GM19467 (cell line): ENCODE results near the gene GMFB.

Experiments used
- ATAC-seq: cut with Tn5 transposase; IDR thresholded peaks from one replicate; pipeline ENCODE4 v1.9.1; 2021; ENCODE audit warnings: mild to moderate bottlenecking, moderate library complexity; ENCODE audit not compliant: unreplicated experiment

GMFB gene

GRCh38 chr14:54488646-54489317 lies at the start of gene GMFB:
GMFB (minus strand) TSS chr14:54488980; CDS start chr14:54488927, 53 bp downstream.
- peak; percentile 93 for ATAC-seq

GRCh38 chr14:54538055-54538454 lies 49.3 kb upstream of the GMFB start:
- ATAC-seq, result no peak

- ATAC-seq, result no peak
Measured at GRCh38 chr14:54537651-54538050, 48.9 kb upstream of the GMFB start.

- no peak for ATAC-seq
Measured at GRCh38 chr14:54535646-54536045, 46.9 kb upstream of the GMFB start.

- no peak for ATAC-seq
Measured at GRCh38 chr14:54535126-54535525, 46.3 kb upstream of the GMFB start.

GRCh38 chr14:54533100-54533499 lies 44.3 kb upstream of the GMFB start:
- no peak for ATAC-seq

GRCh38 chr14:54532111-54533012 lies 43.6 kb upstream of the GMFB start:
- ATAC-seq, result peak; percentile 86

GRCh38 chr14:54529811-54530210 lies 41.0 kb upstream of the GMFB start:
- no peak for ATAC-seq

- ATAC-seq, result no peak
Measured at GRCh38 chr14:54528973-54529372, 40.2 kb upstream of the GMFB start.

- no peak for ATAC-seq
Measured at GRCh38 chr14:54524410-54524809, 35.6 kb upstream of the GMFB start.

GRCh38 chr14:54516709-54517108 lies 27.9 kb upstream of the GMFB start:
- ATAC-seq, result no peak

GRCh38 chr14:54515670-54516069 lies 26.9 kb upstream of the GMFB start:
- ATAC-seq, result no peak

GRCh38 chr14:54512393-54512792 lies 23.6 kb upstream of the GMFB start:
- no peak for ATAC-seq

GRCh38 chr14:54509546-54510501 lies 21.0 kb upstream of the GMFB start, which contains the start of gene CGRRF1:
CGRRF1 (plus strand) TSS chr14:54509906; CDS start chr14:54509960, 54 bp downstream.
- peak; percentile 95 for ATAC-seq

- no peak for ATAC-seq
Measured at GRCh38 chr14:54503486-54503885, 14.7 kb upstream of the GMFB start.

- ATAC-seq, result no peak
Measured at GRCh38 chr14:54502602-54503001, 13.8 kb upstream of the GMFB start.

GRCh38 chr14:54501480-54501879 lies 12.7 kb upstream of the GMFB start:
- ATAC-seq, result no peak

GRCh38 chr14:54500744-54501143 lies 12.0 kb upstream of the GMFB start:
- ATAC-seq, result no peak

GRCh38 chr14:54498579-54498978 lies 9.8 kb upstream of the GMFB start:
- ATAC-seq, result no peak

GRCh38 chr14:54498095-54498531 lies 9.3 kb upstream of the GMFB start:
- ATAC-seq, result no peak

GRCh38 chr14:54497224-54497623 lies 8.4 kb upstream of the GMFB start:
- ATAC-seq, result no peak
